GM23338 (cell line): ENCODE results near the gene PXMP2. TPM values are rescaled to one million over a fixed set of nuclear protein-coding genes. Genes with fewer than 3 reads are reported as not detected.

ENCODE experiments used
- ATAC-seq: fragments of 200-7000 bp; cut with Tn5 transposase; 3 replicates; pipeline ENCODE4 v1.9.1; 2020
- DNase-seq: peaks from one replicate; pipeline ENCODE4 v3.0.0-alpha.2; 2015; ENCODE audit warnings: low spot score
- H2AFZ ChIP-seq: fragments of 200-600 bp; sonication (generic); 2 replicates; pipeline ENCODE4 v1.8.0; 2016; ENCODE audit warnings: antibody characterized with exemption, mild to moderate bottlenecking, moderate library complexity
- H3F3A ChIP-seq: fragments of 200-600 bp; sonication (generic); replicated peaks from 2 replicates; pipeline ENCODE4 v1.8.0; 2017; ENCODE audit warnings: antibody characterized with exemption, mixed run types, low read depth
- H3K27ac ChIP-seq: fragments of 200-600 bp; sonication (generic); 2 replicates; pipeline ENCODE4 v1.6.1; 2016; ENCODE audit warnings: low read depth
- H3K27me3 ChIP-seq: fragments of 200-600 bp; sonication (generic); 2 replicates; pipeline ENCODE4 v1.8.0; 2016; ENCODE audit warnings: mild to moderate bottlenecking, mixed run types, moderate library complexity; ENCODE audit not compliant: insufficient read depth
- H3K36me3 ChIP-seq: fragments of 200-600 bp; sonication (generic); 2 replicates; pipeline ENCODE4 v1.8.0; 2016; ENCODE audit warnings: mild to moderate bottlenecking; ENCODE audit not compliant: insufficient read depth
- H3K4me1 ChIP-seq: fragments of 200-600 bp; sonication (generic); 2 replicates; pipeline ENCODE4 v1.8.0; 2016; ENCODE audit warnings: mild to moderate bottlenecking, moderate library complexity; ENCODE audit not compliant: insufficient read depth
- H3K4me2 ChIP-seq: fragments of 200-600 bp; sonication (generic); 2 replicates; pipeline ENCODE4 v1.7.1; 2017; ENCODE audit warnings: mixed run types
- H3K4me3 ChIP-seq: fragments of 200-600 bp; sonication (generic); 2 replicates; pipeline ENCODE4 v1.6.1; 2016; ENCODE audit warnings: mixed run types
- H3K79me2 ChIP-seq: fragments of 200-600 bp; sonication (generic); replicated peaks from 2 replicates; pipeline ENCODE4 v1.8.0; 2017; ENCODE audit warnings: mild to moderate bottlenecking; ENCODE audit not compliant: insufficient read depth
- H3K9me2 ChIP-seq: fragments of 200-600 bp; sonication (generic); 2 replicates; pipeline ENCODE4 v1.8.0; 2017; ENCODE audit not compliant: insufficient read depth
- H4K20me1 ChIP-seq: fragments of 200-600 bp; sonication (generic); replicated peaks from 2 replicates; pipeline ENCODE4 v1.8.0; 2017; ENCODE audit warnings: mild to moderate bottlenecking; ENCODE audit not compliant: insufficient read depth
- H3K27ac Mint-ChIP-seq: 2 replicates; pipeline ENCODE4 v1.8.0; 2020; ENCODE audit warnings: inconsistent platforms, mild to moderate bottlenecking, moderate library complexity, mixed read lengths
- H3K27me3 Mint-ChIP-seq: 3 replicates; pipeline ENCODE4 v1.8.0; 2022; ENCODE audit warnings: low read depth, mild to moderate bottlenecking, moderate library complexity, mixed read lengths, inconsistent platforms; ENCODE audit not compliant: insufficient read depth, poor library complexity
- H3K36me3 Mint-ChIP-seq: 3 replicates; pipeline ENCODE4 v1.8.0; 2021; ENCODE audit warnings: low read depth, mild to moderate bottlenecking, inconsistent platforms, moderate library complexity, mixed read lengths
- H3K4me1 Mint-ChIP-seq: 3 replicates; pipeline ENCODE4 v1.8.0; 2020; ENCODE audit warnings: mild to moderate bottlenecking, inconsistent platforms, mixed read lengths
- H3K4me3 Mint-ChIP-seq: 3 replicates; pipeline ENCODE4 v1.8.0; 2021; ENCODE audit warnings: moderate library complexity, mild to moderate bottlenecking, inconsistent platforms, mixed read lengths
- H3K9me3 Mint-ChIP-seq: 3 replicates; pipeline ENCODE4 v1.8.0; 2020; ENCODE audit warnings: moderate library complexity, mild to moderate bottlenecking, inconsistent platforms, mixed read lengths
- CREB1 ChIP-seq: fragments of 250-450 bp; sonication (Bioruptor Pico); IDR thresholded peaks from 2 replicates; pipeline ENCODE4 v1.5.0; 2020; ENCODE audit warnings: low read depth, mild to moderate bottlenecking, moderate library complexity
- EZH2phosphoT487 ChIP-seq: fragments of 200-600 bp; sonication (generic); IDR thresholded peaks from one replicate; pipeline ENCODE4 v1.8.1; 2018; ENCODE audit warnings: antibody characterized with exemption; ENCODE audit not compliant: unreplicated experiment
- NANOG ChIP-seq: IDR thresholded peaks from 2 replicates; pipeline ENCODE4 v1.6.1; 2016; ENCODE audit warnings: antibody characterized with exemption, borderline replicate concordance
- ZNF114 ChIP-seq: fragments of 250-450 bp; sonication (Bioruptor Pico); IDR thresholded peaks from 2 replicates; pipeline ENCODE4 v1.5.0; 2020; ENCODE audit warnings: mild to moderate bottlenecking, moderate library complexity
- ZNF331 ChIP-seq: fragments of 250-450 bp; sonication (Bioruptor Pico); IDR thresholded peaks from 2 replicates; pipeline ENCODE4 v1.5.0; 2020; ENCODE audit warnings: low read depth, mild to moderate bottlenecking, moderate library complexity
- polyA plus RNA-seq: library from polyadenylated mRNA; unstranded; fragments of >200 nt; fragmentation: Nextera tagmentation; extraction: Ambion mirVana; gene quantifications from 2 replicates; pipeline ENCODE4 v1.2.1, GENCODE V29; 2016
- total RNA-seq: library from RNA; depleted of rRNA; stranded (reverse); fragments of >200 nt; shearing (Covaris generic); gene quantifications from 2 replicates; pipeline ENCODE4 v1.2.3, GENCODE V29; 2014
- TF ChIP-seq, protein P1 (sequence below): fragments of 250-450 bp; sonication (Bioruptor Pico); IDR thresholded peaks from 2 replicates; pipeline ENCODE4 v1.5.0; 2020; ENCODE audit warnings: mild to moderate bottlenecking, moderate library complexity
- TF ChIP-seq, protein P2 (sequence below), 2 experiments: fragments of 200-600 bp in 1 of 2; sonication (generic) in 1 of 2; conservative IDR thresholded peaks; 2 replicates each; pipeline versions ENCODE4 v1.5.1 to v1.6.1; 2016 to 2017; ENCODE audit warnings: antibody characterized with exemption in 2 of 2, low read depth in 2 of 2, mild to moderate bottlenecking in 2 of 2, moderate library complexity in 1 of 2
- TF ChIP-seq, protein P3 (sequence below): IDR thresholded peaks from 2 replicates; pipeline ENCODE4 v1.6.1; 2016; ENCODE audit warnings: antibody characterized with exemption
- TF ChIP-seq, protein P4 (sequence below): IDR thresholded peaks from one replicate; pipeline ENCODE4 v1.6.1; 2018; ENCODE audit warnings: antibody characterized with exemption; ENCODE audit not compliant: unreplicated experiment

PXMP2 gene
- total and polyA plus RNA-seq, 2 experiments from 2014 or later, result 17.3 to 19.7 TPM

DNA sequence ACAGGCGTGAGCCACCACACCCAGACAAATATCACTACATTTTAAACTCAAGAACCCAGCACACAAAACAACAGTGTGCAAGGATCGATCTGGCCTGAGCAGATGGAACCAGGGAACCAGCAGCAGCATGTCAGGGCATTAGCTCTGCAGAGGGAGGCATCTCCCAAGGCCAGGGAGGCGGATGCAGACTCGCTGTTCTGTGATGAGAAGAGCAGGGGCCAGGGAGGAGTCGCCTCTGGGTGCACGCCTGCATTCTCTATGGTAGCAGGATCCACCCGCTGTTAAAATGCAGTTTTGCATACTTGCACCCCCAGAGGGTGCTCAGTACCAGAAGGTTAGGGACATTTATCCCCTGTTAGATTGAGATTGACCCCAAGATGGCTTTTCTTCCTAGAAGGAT lies 41.1 kb downstream of the PXMP2 start (continued):
- TF ChIP-seq, protein P1, sequence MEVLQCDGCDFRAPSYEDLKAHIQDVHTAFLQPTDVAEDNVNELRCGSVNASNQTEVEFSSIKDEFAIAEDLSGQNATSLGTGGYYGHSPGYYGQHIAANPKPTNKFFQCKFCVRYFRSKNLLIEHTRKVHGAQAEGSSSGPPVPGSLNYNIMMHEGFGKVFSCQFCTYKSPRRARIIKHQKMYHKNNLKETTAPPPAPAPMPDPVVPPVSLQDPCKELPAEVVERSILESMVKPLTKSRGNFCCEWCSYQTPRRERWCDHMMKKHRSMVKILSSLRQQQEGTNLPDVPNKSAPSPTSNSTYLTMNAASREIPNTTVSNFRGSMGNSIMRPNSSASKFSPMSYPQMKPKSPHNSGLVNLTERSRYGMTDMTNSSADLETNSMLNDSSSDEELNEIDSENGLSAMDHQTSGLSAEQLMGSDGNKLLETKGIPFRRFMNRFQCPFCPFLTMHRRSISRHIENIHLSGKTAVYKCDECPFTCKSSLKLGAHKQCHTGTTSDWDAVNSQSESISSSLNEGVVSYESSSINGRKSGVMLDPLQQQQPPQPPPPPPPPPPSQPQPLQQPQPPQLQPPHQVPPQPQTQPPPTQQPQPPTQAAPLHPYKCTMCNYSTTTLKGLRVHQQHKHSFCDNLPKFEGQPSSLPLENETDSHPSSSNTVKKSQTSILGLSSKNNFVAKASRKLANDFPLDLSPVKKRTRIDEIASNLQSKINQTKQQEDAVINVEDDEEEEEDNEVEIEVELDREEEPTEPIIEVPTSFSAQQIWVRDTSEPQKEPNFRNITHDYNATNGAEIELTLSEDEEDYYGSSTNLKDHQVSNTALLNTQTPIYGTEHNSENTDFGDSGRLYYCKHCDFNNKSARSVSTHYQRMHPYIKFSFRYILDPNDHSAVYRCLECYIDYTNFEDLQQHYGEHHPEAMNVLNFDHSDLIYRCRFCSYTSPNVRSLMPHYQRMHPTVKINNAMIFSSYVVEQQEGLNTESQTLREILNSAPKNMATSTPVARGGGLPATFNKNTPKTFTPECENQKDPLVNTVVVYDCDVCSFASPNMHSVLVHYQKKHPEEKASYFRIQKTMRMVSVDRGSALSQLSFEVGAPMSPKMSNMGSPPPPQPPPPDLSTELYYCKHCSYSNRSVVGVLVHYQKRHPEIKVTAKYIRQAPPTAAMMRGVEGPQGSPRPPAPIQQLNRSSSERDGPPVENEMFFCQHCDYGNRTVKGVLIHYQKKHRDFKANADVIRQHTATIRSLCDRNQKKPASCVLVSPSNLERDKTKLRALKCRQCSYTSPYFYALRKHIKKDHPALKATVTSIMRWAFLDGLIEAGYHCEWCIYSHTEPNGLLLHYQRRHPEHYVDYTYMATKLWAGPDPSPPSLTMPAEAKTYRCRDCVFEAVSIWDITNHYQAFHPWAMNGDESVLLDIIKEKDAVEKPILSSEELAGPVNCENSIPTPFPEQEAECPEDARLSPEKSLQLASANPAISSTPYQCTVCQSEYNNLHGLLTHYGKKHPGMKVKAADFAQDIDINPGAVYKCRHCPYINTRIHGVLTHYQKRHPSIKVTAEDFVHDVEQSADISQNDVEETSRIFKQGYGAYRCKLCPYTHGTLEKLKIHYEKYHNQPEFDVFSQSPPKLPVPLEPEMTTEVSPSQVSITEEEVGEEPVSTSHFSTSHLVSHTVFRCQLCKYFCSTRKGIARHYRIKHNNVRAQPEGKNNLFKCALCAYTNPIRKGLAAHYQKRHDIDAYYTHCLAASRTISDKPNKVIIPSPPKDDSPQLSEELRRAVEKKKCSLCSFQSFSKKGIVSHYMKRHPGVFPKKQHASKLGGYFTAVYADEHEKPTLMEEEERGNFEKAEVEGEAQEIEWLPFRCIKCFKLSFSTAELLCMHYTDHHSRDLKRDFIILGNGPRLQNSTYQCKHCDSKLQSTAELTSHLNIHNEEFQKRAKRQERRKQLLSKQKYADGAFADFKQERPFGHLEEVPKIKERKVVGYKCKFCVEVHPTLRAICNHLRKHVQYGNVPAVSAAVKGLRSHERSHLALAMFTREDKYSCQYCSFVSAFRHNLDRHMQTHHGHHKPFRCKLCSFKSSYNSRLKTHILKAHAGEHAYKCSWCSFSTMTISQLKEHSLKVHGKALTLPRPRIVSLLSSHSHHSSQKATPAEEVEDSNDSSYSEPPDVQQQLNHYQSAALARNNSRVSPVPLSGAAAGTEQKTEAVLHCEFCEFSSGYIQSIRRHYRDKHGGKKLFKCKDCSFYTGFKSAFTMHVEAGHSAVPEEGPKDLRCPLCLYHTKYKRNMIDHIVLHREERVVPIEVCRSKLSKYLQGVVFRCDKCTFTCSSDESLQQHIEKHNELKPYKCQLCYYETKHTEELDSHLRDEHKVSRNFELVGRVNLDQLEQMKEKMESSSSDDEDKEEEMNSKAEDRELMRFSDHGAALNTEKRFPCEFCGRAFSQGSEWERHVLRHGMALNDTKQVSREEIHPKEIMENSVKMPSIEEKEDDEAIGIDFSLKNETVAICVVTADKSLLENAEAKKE (CRISPR knock-in tag), result no peak
- TF ChIP-seq, protein P2, sequence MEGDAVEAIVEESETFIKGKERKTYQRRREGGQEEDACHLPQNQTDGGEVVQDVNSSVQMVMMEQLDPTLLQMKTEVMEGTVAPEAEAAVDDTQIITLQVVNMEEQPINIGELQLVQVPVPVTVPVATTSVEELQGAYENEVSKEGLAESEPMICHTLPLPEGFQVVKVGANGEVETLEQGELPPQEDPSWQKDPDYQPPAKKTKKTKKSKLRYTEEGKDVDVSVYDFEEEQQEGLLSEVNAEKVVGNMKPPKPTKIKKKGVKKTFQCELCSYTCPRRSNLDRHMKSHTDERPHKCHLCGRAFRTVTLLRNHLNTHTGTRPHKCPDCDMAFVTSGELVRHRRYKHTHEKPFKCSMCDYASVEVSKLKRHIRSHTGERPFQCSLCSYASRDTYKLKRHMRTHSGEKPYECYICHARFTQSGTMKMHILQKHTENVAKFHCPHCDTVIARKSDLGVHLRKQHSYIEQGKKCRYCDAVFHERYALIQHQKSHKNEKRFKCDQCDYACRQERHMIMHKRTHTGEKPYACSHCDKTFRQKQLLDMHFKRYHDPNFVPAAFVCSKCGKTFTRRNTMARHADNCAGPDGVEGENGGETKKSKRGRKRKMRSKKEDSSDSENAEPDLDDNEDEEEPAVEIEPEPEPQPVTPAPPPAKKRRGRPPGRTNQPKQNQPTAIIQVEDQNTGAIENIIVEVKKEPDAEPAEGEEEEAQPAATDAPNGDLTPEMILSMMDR (conservative IDR thresholded peaks at IDR 0.05; ENCODE audit: low read depth in 2 of 2), result no peak
- TF ChIP-seq NANOG (no peak), ZNF331 (CRISPR knock-in tag) (no peak)

DNA sequence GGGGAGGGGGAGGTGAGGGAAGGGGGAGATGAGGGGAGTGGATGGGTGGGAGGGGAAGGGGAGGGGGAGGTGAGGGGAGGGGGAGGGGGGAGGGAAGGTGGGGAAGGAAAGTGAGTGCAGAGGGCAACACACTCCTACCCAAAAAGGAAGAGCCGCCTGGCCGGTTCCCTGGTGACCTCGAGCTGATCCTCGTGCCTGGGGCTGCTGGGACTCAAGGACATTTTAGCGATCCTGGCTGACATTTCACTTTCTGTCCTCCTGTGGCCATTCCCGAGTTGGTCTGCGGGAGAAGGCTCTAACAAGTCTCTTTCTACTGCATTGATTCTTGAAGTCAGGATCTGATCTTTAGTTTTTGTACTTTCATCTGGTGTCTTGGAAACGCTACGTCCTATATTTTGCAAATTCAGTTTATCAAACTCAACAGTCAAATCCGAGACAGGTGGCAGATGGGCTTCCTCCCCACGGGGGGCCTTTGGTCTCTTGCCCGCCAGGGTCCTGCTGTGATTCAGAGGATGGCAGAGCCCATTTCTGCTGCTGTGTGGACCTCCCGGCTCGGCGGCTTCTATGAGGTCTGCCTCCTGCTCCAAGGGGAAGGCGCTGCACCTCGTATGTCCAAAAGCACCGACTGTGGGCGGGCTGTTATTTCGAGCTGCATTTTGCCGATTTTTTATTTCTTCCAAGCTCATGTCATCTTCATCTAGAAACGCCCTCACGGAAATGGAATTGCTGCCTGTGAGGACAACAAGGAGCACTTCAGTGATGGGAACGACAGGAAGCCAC lies 42.3 kb downstream of the PXMP2 start:
- Histone ChIP-seq H3K4me2 (no peak overlapping the region), H3K27ac (no peak overlapping the region), H3F3A (peaks cover 17% of the 10 kb centered on the region), H3K4me1 (no peaks in the 10 kb centered on the region), H3K79me2 (no peaks in the 10 kb centered on the region), H2AFZ (no peak overlapping the region), H3K36me3 (peaks cover 28% of the 10 kb centered on the region), H3K27me3 (no peaks in the 10 kb centered on the region), H4K20me1 (peaks cover 16% of the 10 kb centered on the region; the same call in 1 of the 2 replicates), H3K4me3 (no peak overlapping the region), H3K9me2 (no peaks in the 10 kb centered on the region)
- ATAC-seq (no peak), DNase-seq (no peak)
- no peak overlapping the region for H3K4me3 Mint-ChIP-seq
- no peak overlapping the region for H3K27ac Mint-ChIP-seq
- peaks cover 30% of the 10 kb centered on the region for H3K27me3 Mint-ChIP-seq
- peaks cover 19% of the 10 kb centered on the region for H3K9me3 Mint-ChIP-seq
- no peaks in the 10 kb centered on the region; the same call in 2 of the 3 replicates for H3K4me1 Mint-ChIP-seq
- peaks cover 96% of the 10 kb centered on the region for H3K36me3 Mint-ChIP-seq
- no peak for TF ChIP-seq ZNF114 (CRISPR knock-in tag)
- TF ChIP-seq, protein P3, sequence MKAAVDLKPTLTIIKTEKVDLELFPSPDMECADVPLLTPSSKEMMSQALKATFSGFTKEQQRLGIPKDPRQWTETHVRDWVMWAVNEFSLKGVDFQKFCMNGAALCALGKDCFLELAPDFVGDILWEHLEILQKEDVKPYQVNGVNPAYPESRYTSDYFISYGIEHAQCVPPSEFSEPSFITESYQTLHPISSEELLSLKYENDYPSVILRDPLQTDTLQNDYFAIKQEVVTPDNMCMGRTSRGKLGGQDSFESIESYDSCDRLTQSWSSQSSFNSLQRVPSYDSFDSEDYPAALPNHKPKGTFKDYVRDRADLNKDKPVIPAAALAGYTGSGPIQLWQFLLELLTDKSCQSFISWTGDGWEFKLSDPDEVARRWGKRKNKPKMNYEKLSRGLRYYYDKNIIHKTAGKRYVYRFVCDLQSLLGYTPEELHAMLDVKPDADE, result no peak
- no peak for TF ChIP-seq EZH2phosphoT487
- TF ChIP-seq CREB1 (CRISPR knock-in tag), result no peak
- TF ChIP-seq, protein P4, sequence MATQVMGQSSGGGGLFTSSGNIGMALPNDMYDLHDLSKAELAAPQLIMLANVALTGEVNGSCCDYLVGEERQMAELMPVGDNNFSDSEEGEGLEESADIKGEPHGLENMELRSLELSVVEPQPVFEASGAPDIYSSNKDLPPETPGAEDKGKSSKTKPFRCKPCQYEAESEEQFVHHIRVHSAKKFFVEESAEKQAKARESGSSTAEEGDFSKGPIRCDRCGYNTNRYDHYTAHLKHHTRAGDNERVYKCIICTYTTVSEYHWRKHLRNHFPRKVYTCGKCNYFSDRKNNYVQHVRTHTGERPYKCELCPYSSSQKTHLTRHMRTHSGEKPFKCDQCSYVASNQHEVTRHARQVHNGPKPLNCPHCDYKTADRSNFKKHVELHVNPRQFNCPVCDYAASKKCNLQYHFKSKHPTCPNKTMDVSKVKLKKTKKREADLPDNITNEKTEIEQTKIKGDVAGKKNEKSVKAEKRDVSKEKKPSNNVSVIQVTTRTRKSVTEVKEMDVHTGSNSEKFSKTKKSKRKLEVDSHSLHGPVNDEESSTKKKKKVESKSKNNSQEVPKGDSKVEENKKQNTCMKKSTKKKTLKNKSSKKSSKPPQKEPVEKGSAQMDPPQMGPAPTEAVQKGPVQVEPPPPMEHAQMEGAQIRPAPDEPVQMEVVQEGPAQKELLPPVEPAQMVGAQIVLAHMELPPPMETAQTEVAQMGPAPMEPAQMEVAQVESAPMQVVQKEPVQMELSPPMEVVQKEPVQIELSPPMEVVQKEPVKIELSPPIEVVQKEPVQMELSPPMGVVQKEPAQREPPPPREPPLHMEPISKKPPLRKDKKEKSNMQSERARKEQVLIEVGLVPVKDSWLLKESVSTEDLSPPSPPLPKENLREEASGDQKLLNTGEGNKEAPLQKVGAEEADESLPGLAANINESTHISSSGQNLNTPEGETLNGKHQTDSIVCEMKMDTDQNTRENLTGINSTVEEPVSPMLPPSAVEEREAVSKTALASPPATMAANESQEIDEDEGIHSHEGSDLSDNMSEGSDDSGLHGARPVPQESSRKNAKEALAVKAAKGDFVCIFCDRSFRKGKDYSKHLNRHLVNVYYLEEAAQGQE, result no peak
- no peak for TF ChIP-seq ZNF331 (CRISPR knock-in tag)
- no peak for TF ChIP-seq NANOG
